Fibroblast of lung (primary cell): Measurements from ENCODE around the gene KIF26A. TPM values are rescaled to one million over a fixed set of nuclear protein-coding genes. Genes with fewer than 3 reads are reported as not detected.

Source experiments
- DNase-seq, 2 donors: peaks; one replicate each; pipeline versions ENCODE4 v3.0.0 to v3.0.0-alpha.2; 2010; ENCODE audit warnings: low read depth in 2 of 2
- H2AFZ ChIP-seq: 2 replicates; pipeline ENCODE4 v1.5.1; 2012; ENCODE audit warnings: low read length, control low read depth, inconsistent platforms
- H3K27ac ChIP-seq: 2 replicates; pipeline ENCODE4 v1.5.1; 2011; ENCODE audit warnings: low read length, control low read depth; ENCODE audit not compliant: insufficient read depth
- H3K27me3 ChIP-seq: 2 replicates; pipeline ENCODE4 v1.5.1; 2011; ENCODE audit warnings: mild to moderate bottlenecking, low read length; ENCODE audit not compliant: control insufficient read depth, insufficient read depth
- H3K36me3 ChIP-seq: 2 replicates; pipeline ENCODE4 v1.5.1; 2011; ENCODE audit warnings: low read length; ENCODE audit not compliant: control insufficient read depth, insufficient read depth
- H3K4me1 ChIP-seq: 2 replicates; pipeline ENCODE4 v1.5.1; 2011; ENCODE audit warnings: low read length; ENCODE audit not compliant: control insufficient read depth, insufficient read depth; ENCODE audit errors: extremely low read depth
- H3K4me2 ChIP-seq: 2 replicates; pipeline ENCODE4 v1.5.1; 2011; ENCODE audit warnings: low read length, control low read depth; ENCODE audit not compliant: insufficient read depth; ENCODE audit errors: extremely low read depth
- H3K4me3 ChIP-seq, 4 experiments: fragments of 200-600 bp in 1 of 4; sonication (generic) in 1 of 4; replicated peaks in 1 of 4; 2 replicates each; pipeline ENCODE4 v1.5.1; 2011 to 2016; ENCODE audit warnings: low read length in 4 of 4, low read depth in 3 of 4, mild to moderate bottlenecking in 3 of 4, control low read depth in 2 of 4, inconsistent platforms in 1 of 4, mixed read lengths in 1 of 4; ENCODE audit not compliant: insufficient read depth in 1 of 4; ENCODE audit errors: control extremely low read depth in 1 of 4
- H3K79me2 ChIP-seq: 2 replicates; pipeline ENCODE4 v1.5.1; 2012; ENCODE audit warnings: mild to moderate bottlenecking, low read length, inconsistent platforms; ENCODE audit not compliant: control insufficient read depth, insufficient read depth
- H3K9ac ChIP-seq: 2 replicates; pipeline ENCODE4 v1.5.1; 2011; ENCODE audit warnings: mild to moderate bottlenecking, low read length, control low read depth; ENCODE audit not compliant: insufficient read depth
- H3K9me3 ChIP-seq: 2 replicates; pipeline ENCODE4 v1.5.1; 2012; ENCODE audit warnings: low read depth, low read length; ENCODE audit not compliant: control insufficient read depth, insufficient read depth
- H4K20me1 ChIP-seq: 2 replicates; pipeline ENCODE4 v1.5.1; 2011; ENCODE audit warnings: low read length; ENCODE audit not compliant: control insufficient read depth, insufficient read depth; ENCODE audit errors: extremely low read depth
- CTCF ChIP-seq, 2 donors: IDR thresholded peaks in 1 of 2; conservative IDR thresholded peaks in 1 of 2; 1 replicate in 1 of 2; 2 replicates in 1 of 2; pipeline ENCODE4 v1.5.1; 2011 to 2012; ENCODE audit warnings: low read length in 2 of 2, control low read depth in 1 of 2, inconsistent platforms in 1 of 2, low read depth in 1 of 2, mild to moderate bottlenecking in 1 of 2
- EZH2 ChIP-seq: IDR thresholded peaks from 2 replicates; pipeline ENCODE4 v1.5.1; 2012; ENCODE audit warnings: low read length, control low read depth, mild to moderate bottlenecking; ENCODE audit errors: missing control alignments
- polyA plus RNA-seq, 2 donors: library from polyadenylated mRNA; depleted of rRNA in 1 of 2; stranded (reverse) in 1 of 2; unstranded in 1 of 2; fragments of >200 nt; gene quantifications; 2 replicates each; pipeline ENCODE4 v1.2.1, GENCODE V29; 2011 to 2012; ENCODE audit warnings: missing spikeins in 1 of 2
- total RNA-seq: library from RNA; depleted of rRNA; stranded (reverse); fragments of >200 nt; gene quantifications from 2 replicates; pipeline ENCODE4 v1.2.1, GENCODE V29; 2014

KIF26A gene
- total and polyA plus RNA-seq, 2 donors (not counting 1 experiment from before 2014, with no cell fraction given) = 0.01 to 2.0 TPM

GRCh38 chr14:104134061-104134965 lies 4.1 kb upstream of the KIF26A start:
- H3K4me3 ChIP-seq = no peak overlapping the region
- no peak overlapping the region for H3K9ac ChIP-seq
- DNase-seq = no peak
- H3K4me2 ChIP-seq = no peak overlapping the region
- no peak overlapping the region for H2AFZ ChIP-seq
- H3K27ac ChIP-seq = no peak overlapping the region
- no peaks in the 10 kb centered on the region for H4K20me1 ChIP-seq
- no peaks in the 10 kb centered on the region for H3K9me3 ChIP-seq
- peaks cover 15% of the 10 kb centered on the region for H3K27me3 ChIP-seq
- no peaks in the 10 kb centered on the region for H3K36me3 ChIP-seq
- no peaks in the 10 kb centered on the region for H3K79me2 ChIP-seq
- TF ChIP-seq CTCF (conservative IDR thresholded peaks at IDR 0.05 in 1 of 2, IDR thresholded peaks at IDR 0.05 in 1 of 2; ENCODE audit: low read depth in 1 of 2, low read length in 2 of 2) = no peak
- TF ChIP-seq EZH2 = no peak
- H3K4me1 ChIP-seq = no peaks in the 10 kb centered on the region

- Histone ChIP-seq H3K79me2 (no peaks in the 10 kb centered on the region), H3K9ac (no peak overlapping the region), H3K4me2 (no peak overlapping the region), H2AFZ (no peak overlapping the region), H3K27ac (no peak overlapping the region), H3K36me3 (no peaks in the 10 kb centered on the region), H4K20me1 (no peaks in the 10 kb centered on the region), H3K27me3 (peaks cover 15% of the 10 kb centered on the region), H3K9me3 (no peaks in the 10 kb centered on the region), H3K4me1 (no peaks in the 10 kb centered on the region), H3K4me3 (no peak overlapping the region)
- TF ChIP-seq EZH2 (no peak), CTCF (conservative IDR thresholded peaks at IDR 0.05 in 1 of 2, IDR thresholded peaks at IDR 0.05 in 1 of 2; ENCODE audit: low read depth in 1 of 2, low read length in 2 of 2) (no peak)
- DNase-seq = peak in 1 of 2 donors; percentile 6
Measured at GRCh38 chr14:104135121-104135903, 3.1 kb upstream of the KIF26A start.

DNA sequence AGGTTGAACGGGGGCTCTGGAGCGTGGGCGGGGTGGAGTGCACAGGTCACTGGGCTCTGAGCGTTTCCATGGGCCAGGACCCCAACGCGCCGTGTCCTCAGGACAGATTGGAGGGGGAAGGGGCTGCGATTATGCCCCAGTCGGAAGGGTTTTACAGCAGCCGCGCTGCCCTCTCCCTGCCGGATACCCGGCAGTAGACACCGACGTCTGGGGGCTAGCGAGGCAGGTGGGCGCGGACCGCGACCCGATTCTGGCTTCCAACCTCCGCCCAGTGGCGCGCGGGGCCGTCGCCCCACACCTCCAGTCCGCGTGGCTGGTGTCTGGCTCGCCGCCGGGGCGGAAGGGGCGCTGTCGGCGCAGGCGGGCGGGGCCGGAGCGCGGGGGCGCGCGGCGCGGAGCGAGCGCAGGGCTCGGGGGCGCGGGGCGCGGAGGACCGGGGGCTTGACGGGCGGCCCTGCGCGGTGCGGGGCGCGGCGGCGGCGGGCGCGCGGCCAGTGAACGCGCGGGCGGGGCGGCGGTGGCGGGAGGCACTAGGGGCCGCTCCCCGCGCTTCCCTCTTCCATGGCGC lies 2.4 kb upstream of the KIF26A start:
- no peaks in the 10 kb centered on the region for H3K9me3 ChIP-seq
- no peaks in the 10 kb centered on the region for H4K20me1 ChIP-seq
- peaks cover 15% of the 10 kb centered on the region for H3K27me3 ChIP-seq
- H3K4me3 ChIP-seq = no peak overlapping the region
- no peak overlapping the region for H3K27ac ChIP-seq
- no peak overlapping the region for H2AFZ ChIP-seq
- no peak overlapping the region for H3K9ac ChIP-seq
- no peak for DNase-seq
- TF ChIP-seq CTCF (conservative IDR thresholded peaks at IDR 0.05 in 1 of 2, IDR thresholded peaks at IDR 0.05 in 1 of 2; ENCODE audit: low read depth in 1 of 2, low read length in 2 of 2) (no peak), EZH2 (no peak)
- H3K4me1 ChIP-seq = no peaks in the 10 kb centered on the region
- no peaks in the 10 kb centered on the region for H3K36me3 ChIP-seq
- H3K79me2 ChIP-seq = no peaks in the 10 kb centered on the region
- no peak overlapping the region for H3K4me2 ChIP-seq
